GM19467 (cell line): ENCODE results near the gene MRRF.
A peak's percentile ranks its signal among the peaks of the same experiment; 100 is the strongest.
"Not testable (repeated sequence)": the region's sequence is repeated elsewhere in the genome, so short reads cannot be mapped to it uniquely, and the experiment has no call there.

Experiments used
- ATAC-seq: cut with Tn5 transposase; IDR thresholded peaks from one replicate; pipeline ENCODE4 v1.9.1; 2021; ENCODE audit warnings: mild to moderate bottlenecking, moderate library complexity; ENCODE audit not compliant: unreplicated experiment

Gene MRRF

DNA sequence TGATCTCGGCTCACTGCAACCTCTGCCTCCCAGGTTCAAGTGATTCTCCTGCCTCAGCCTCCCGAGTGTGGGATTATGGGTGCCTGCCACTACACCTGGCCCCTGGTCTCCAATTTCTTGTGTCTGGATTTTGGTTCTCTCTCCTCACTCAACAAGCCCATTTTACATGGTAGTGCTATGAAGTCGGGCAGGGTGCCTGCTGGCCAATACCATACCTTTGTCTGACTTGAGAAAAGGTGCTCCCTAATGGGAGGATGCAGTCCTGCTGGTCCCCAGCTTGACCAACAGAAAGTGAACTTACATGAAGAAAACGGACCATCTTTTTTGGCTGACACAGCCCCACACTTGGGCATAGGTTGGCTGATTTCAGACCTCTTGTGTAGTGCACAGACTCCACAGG lies 84.5 kb downstream of the MRRF start:
- ATAC-seq = no peak

DNA sequence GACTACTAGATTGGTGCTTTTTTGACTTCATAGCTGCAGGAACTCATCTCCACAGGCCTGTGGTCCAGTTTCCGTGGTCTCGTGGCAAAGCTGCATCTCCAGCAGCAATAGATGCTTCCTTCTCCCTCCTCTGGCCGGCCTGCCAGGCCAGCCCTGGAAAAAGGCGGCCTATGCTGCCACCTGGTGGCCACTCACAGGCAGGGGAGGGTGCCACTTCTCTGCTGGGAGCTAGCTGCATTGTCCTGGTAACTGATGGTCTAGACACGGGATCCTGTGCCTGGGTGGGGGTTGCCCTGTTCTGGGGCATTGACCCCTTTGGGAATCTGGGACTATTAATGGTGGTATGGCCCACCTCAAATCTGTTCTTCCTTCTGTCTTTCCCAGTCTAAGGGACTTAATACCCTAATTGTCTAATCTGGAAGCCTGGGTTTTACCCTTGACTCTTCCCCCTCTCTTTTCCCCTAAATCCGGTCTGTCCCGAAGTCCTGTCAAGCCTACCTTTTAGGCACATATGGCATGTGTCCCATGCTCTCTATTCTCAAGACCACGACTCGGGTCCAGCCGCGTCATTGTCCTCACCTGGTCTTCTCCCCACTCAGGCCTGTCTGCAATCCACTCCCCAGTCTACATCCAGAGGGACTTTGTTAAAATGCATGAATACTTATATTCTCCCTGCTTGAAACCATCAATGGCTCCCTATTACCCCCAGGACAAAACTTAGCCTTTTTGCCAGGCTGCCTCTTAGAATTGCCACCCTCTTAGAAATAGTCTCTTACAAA lies 86.1 kb downstream of the MRRF start:
- peak; percentile 80 for ATAC-seq

DNA sequence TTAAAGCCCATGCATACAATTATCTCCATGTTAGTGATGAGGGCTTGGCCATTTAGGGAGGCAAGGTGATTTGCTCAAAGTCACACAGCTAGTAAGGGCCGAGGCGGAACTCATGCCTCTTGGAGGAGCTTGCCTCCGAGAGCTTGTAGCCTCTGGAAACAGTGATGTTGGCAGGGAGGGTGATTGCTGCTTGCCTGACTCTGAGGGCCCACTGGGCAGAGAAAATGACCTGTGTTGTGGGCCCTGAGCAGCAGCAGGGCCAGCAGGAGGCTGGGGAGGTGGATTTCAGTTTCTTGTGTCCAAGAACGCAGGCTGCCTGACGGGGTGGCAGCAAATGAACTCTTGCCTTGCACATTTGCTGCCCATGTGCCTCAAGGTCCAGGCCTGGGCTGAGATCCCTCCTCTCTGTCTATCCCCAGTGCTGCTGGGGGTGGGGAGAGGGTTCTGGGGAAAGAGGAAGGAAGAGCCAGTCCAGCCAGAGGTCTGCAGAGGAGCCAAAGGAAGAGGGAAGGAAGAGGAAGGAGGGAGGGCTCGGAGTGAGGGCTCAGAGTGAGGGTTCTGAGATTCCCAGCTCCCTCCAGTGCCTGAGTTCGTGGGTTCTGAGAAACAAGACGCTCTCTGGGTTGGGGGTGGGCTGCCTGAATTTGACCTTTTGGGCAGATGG lies 90.0 kb downstream of the MRRF start:
- no peak for ATAC-seq

GRCh38 chr9:122355336-122355875 lies 90.7 kb downstream of the MRRF start:
- ATAC-seq = no peak

DNA sequence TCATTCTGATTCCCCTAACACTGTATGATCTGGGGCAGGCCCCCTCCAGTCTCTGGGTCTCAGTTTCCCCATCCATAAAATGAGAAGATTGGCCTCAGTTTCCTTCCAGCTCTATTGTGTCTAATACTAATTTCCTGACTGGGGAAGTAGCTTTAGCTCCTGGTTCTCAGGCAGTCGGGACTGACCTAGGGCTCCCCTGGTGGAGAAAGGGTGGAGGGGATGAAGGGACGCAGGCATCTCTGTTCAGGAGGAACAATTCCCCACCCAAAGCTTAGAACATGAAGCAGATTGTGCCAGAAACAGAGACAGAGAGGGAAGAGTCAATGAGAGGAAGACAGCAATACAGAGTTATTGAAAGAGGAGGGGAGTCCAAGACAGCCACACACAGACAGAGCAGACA lies 91.9 kb downstream of the MRRF start:
- no peak for ATAC-seq

GRCh38 chr9:122360891-122361290 lies 96.2 kb downstream of the MRRF start:
- no peak for ATAC-seq

GRCh38 chr9:122363131-122363530 lies 98.4 kb downstream of the MRRF start:
- ATAC-seq = not testable (repeated sequence)

DNA sequence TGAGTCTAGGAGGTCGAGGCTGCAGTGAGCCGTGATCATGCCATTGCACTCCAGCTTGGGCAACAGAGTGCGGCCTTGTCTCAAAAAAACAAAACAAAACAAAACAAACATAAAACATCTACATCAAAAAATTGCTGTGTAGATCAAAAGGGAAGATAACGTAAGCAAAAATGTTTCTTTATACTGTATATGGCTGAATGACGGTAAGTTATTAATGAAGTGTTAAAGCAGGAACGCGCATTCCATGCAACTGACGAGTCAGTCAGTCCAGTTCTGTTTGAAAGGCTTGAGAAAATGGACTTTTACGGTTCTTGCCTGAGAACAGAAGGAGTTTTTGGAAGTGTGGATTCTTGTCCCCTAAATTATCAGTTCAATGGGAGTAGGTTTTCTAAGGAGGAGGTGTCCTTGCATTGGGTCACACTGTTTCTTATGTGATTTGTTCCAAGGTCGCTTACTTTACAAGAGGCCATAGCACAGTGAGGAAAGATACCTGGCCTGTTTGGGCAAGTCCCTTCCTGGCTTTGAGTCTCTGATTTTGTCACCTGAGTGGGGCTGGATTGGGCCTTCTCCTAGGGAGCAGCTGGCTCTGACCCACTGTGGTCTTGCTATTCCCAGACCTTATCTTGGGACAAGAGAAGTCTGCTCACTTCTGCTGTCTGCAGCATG lies 99.6 kb downstream of the MRRF start:
- no peak for ATAC-seq

DNA sequence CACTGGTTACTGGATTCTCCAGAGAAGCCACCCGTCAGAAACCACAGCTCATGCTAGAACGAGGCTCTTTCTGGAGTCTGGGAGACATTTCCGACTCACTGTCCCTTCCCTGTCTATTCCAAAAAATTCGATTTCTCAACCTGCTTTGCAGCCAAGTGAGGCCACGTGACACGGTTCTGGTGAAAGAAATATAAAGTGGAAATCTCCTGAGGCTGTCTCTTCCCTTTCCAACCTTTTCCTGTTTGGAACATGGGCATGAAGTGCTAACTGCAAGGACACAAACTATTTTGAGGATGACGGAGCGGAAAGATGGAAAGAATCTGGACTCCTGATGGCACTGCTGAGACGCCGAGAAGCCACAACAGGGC lies 100.1 kb downstream of the MRRF start:
- no peak for ATAC-seq

- no peak for ATAC-seq
These were observed 101.5 kb downstream of the MRRF start for GRCh38 chr9:122366074-122366660.

DNA sequence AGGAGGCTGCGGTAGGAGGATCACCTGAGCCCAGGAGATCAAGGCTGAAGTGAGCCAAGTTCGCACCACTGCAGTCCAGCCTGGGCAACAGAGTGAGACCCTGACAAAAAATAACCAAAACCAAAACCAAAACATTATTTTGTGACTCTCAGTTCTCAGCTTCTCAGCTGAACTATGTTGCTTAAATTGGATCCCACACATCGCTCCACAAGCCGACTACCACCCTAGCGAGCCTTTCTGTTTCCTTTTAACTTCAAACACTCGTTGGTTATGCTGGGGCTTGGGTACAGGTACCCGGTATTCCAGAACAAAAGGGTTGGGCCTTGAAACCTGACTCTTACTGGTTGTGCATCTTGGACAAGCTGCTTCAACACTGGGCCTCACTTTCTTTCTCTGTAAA lies 102.4 kb downstream of the MRRF start:
- ATAC-seq = no peak

GRCh38 chr9:122367774-122368460 lies 103.2 kb downstream of the MRRF start:
- no peak for ATAC-seq

- ATAC-seq = no peak
These were observed 104.0 kb downstream of the MRRF start for GRCh38 chr9:122368642-122369041.

- peak; percentile 24 for ATAC-seq
These were observed 105.6 kb downstream of the MRRF start for GRCh38 chr9:122370303-122370702.

DNA sequence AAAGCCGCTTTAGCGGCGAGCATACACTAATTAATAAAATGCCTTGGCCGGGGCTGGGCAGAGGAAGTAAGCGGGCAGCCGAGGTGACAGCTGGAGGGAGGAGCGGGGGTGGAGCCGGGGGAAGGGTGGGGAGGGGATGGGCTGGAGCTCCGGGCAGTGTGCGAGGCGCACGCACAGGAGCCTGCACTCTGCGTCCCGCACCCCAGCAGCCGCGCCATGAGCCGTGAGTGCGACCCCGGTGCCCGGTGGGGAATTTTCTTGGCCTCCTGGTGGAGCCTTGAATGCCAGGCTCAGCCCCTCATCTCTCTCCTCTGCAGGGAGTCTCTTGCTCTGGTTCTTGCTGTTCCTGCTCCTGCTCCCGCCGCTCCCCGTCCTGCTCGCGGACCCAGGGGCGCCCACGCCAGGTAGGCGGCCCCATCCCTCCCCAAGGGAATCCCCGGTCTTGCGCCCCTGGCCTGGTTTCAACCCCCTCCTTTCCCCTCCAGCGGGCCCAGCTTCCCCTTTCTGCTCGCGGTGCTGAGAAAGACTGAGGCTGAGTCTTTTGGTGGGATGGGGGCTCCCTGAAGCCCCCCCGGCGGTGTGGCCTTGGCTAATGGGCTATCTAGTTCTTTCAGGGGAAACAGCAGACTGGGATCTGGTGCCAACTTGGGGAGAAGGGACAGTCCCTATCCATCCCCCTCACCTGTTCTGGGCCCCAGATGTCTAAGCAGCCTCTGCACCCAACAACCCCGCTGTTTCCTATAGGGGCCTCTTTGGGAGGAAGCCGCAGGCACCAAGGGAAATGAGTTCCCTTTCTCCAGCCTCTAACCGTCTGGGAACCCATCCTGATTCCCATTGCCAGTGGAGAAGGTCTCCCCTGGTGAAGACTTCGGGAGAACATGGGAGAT lies 106.4 kb downstream of the MRRF start, which contains the start of gene PTGS1:
PTGS1 (plus strand) TSS at position 156 of the 887 bp plus-strand sequence; CDS start at position 217, 61 bp downstream.
- peak; percentile 41 for ATAC-seq

- ATAC-seq = no peak
These were observed 107.2 kb downstream of the MRRF start for GRCh38 chr9:122371846-122372245.

DNA sequence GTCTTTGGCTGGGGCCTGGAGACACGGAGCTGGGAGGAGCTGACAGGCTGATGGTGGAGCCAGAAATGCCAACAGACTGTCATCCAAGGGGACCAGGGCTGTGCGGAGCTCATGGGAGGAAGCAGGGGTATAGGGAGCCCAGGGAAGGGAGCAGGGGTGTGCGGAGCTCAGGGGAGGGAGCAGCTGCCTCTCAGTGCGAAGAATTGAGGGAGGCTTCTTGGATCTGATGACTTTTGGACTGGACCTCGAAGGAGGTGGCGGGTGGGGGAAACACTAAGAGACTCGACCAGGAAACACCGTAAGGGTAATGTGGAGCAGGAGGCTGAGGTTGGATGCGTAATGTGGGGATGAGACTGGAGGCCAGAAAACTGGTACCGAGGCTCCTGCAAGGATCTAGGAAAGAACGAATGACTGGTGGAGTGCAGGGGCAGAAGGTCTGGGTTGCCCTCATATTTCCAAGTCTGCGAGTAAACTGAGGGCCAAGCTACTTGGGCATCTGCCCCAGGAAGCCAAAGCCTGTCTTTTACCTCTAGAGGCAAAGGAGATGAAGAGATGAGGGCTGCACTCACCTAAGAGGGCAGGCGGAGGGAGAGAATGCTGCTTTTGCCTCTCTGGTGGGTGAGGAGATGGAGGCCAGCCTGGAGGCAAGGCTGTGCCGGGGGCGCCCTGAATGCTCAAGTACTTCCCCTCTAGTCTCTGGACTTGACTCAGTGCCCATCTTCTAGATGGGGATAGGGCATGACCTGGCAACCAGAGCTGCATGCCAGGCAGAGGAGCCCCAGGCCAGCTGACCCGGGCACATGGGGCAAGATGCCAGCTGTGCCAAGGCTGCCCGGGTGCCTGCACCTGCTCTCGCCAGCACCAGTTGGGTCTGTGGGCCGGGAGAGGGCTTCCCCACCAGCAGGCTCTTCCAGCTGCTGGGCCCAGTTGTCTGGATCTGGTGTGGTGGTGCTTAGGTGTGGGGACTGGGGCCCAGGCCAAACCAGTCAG lies 108.5 kb downstream of the MRRF start:
- no peak for ATAC-seq

DNA sequence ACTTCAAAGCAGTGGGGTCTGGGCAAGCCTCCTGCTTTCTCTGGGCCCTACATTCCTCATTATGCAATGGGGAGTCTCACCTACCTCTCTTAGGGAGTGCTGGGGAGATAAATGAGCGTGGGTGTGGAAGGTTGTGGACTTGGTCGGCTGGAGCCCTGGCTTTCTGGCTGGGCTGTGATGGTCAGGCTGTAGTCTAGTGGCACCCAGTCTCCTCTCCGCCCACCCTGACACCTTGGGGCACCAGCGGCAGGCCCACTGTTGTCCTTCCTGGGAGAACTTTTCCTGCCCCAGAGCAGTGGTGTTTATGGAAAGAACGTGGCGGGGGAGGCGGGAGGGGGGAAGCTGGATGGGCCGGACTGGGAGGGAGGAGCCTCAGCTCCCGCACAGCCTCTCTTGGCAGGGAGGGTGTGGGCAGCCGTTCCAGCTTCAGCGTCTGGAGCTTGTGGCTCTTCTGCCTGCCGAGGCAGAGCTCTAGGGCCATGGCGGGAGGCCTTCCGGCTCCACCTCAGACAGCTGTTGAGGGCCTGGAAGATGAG lies 110.3 kb downstream of the MRRF start:
- no peak for ATAC-seq
